ENCODE data around the gene GOLGA6L7.
A peak's percentile ranks its signal among the peaks of the same experiment; 100 is the strongest.
"Not testable (repeated sequence)": the region's sequence is repeated elsewhere in the genome, so short reads cannot be mapped to it uniquely, and the experiment has no call there.

Gene GOLGA6L7

GRCh38 chr15:28873585-28874190, 25.2 kb upstream of the GOLGA6L7 start:
- no peak overlapping the region for H3K4me3 ChIP-seq (ENCODE audit: low read depth, low read length)
- DNase-seq (ENCODE audit: low read depth), result peak; percentile 56
- peak; percentile 46 for TF ChIP-seq CTCF (conservative IDR thresholded peaks at IDR 0.05; ENCODE audit: low read depth, low read length)

GRCh38 chr15:28873006-28873405, 24.6 kb upstream of the GOLGA6L7 start:
- TF ChIP-seq CTCF (conservative IDR thresholded peaks at IDR 0.05; ENCODE audit: low read depth, low read length), result no peak
- H3K4me3 ChIP-seq (ENCODE audit: low read depth, low read length), result no peak overlapping the region
- DNase-seq (ENCODE audit: low read depth), result no peak

GRCh38 chr15:28871168-28871567, 22.7 kb upstream of the GOLGA6L7 start:
- DNase-seq (ENCODE audit: low read depth), result no peak
- TF ChIP-seq CTCF (conservative IDR thresholded peaks at IDR 0.05; ENCODE audit: low read depth, low read length), result no peak
- no peak overlapping the region for H3K4me3 ChIP-seq (ENCODE audit: low read depth, low read length)

GRCh38 chr15:28868744-28869345, 20.4 kb upstream of the GOLGA6L7 start:
- no peak for TF ChIP-seq CTCF (conservative IDR thresholded peaks at IDR 0.05; ENCODE audit: low read depth, low read length)
- no peak for DNase-seq (ENCODE audit: low read depth)
- no peak overlapping the region for H3K4me3 ChIP-seq (ENCODE audit: low read depth, low read length)

- H3K4me3 ChIP-seq (ENCODE audit: low read depth, low read length); DNase-seq (ENCODE audit: low read depth): not testable (repeated sequence)
Observed at GRCh38 chr15:28861589-28862293, 13.3 kb upstream of the GOLGA6L7 start.

- DNase-seq (ENCODE audit: low read depth), result peak; percentile 82
- no peak for TF ChIP-seq CTCF (conservative IDR thresholded peaks at IDR 0.05; ENCODE audit: low read depth, low read length)
Observed at GRCh38 chr15:28861031-28861534, 12.6 kb upstream of the GOLGA6L7 start.

GRCh38 chr15:28854578-28854977, 6.1 kb upstream of the GOLGA6L7 start:
- not testable (repeated sequence) for DNase-seq (ENCODE audit: low read depth); H3K4me3 ChIP-seq (ENCODE audit: low read depth, low read length)

More at GRCh38 chr15:28861031-28861534, 12.6 kb upstream of the GOLGA6L7 start:
- H3K4me3 ChIP-seq (ENCODE audit: low read depth, low read length), result no peak overlapping the region

GRCh38 chr15:28853654-28854053, 5.2 kb upstream of the GOLGA6L7 start:
- H3K4me3 ChIP-seq (ENCODE audit: low read depth, low read length), result not testable (repeated sequence)

GRCh38 chr15:28849766-28850165, 1.3 kb upstream of the GOLGA6L7 start:
- H3K4me3 ChIP-seq (ENCODE audit: low read depth, low read length); DNase-seq (ENCODE audit: low read depth): not testable (repeated sequence)

More at GRCh38 chr15:28853654-28854053, 5.2 kb upstream of the GOLGA6L7 start:
- DNase-seq (ENCODE audit: low read depth), result not testable (repeated sequence)

- DNase-seq (ENCODE audit: low read depth); H3K4me3 ChIP-seq (ENCODE audit: low read depth, low read length): not testable (repeated sequence)
Observed at GRCh38 chr15:28849271-28849670, 827 bp upstream of the GOLGA6L7 start.

GRCh38 chr15:28847959-28848358, 485 bp downstream of the GOLGA6L7 start:
- not testable (repeated sequence) for H3K4me3 ChIP-seq (ENCODE audit: low read depth, low read length); DNase-seq (ENCODE audit: low read depth)

- H3K4me3 ChIP-seq (ENCODE audit: low read depth, low read length); DNase-seq (ENCODE audit: low read depth): not testable (repeated sequence)
Observed at GRCh38 chr15:28847247-28847646, 1.2 kb downstream of the GOLGA6L7 start.
